Osteocyte (in vitro differentiated cells): ENCODE results near the gene IMMP2L. TPM values are rescaled to one million over a fixed set of nuclear protein-coding genes. Genes with fewer than 3 reads are reported as not detected.

Source experiments
- DNase-seq: peaks from one replicate; pipeline ENCODE4 v3.0.0; 2021; ENCODE audit warnings: mixed read lengths; ENCODE audit not compliant: unreplicated experiment; ENCODE audit errors: extremely low spot score
- H3K27ac Mint-ChIP-seq: one replicate; pipeline ENCODE4 v1.8.0; 2021; ENCODE audit warnings: mild to moderate bottlenecking, mixed read lengths; ENCODE audit not compliant: unreplicated experiment
- H3K27me3 Mint-ChIP-seq: one replicate; pipeline ENCODE4 v1.8.0; 2021; ENCODE audit warnings: mixed read lengths; ENCODE audit not compliant: unreplicated experiment
- H3K36me3 Mint-ChIP-seq: one replicate; pipeline ENCODE4 v1.8.0; 2021; ENCODE audit warnings: mixed read lengths; ENCODE audit not compliant: unreplicated experiment
- H3K4me1 Mint-ChIP-seq: one replicate; pipeline ENCODE4 v1.8.0; 2021; ENCODE audit warnings: mixed read lengths; ENCODE audit not compliant: unreplicated experiment
- H3K4me3 Mint-ChIP-seq: one replicate; pipeline ENCODE4 v1.8.0; 2021; ENCODE audit warnings: mild to moderate bottlenecking, moderate library complexity, mixed read lengths; ENCODE audit not compliant: unreplicated experiment
- H3K9me3 Mint-ChIP-seq: one replicate; pipeline ENCODE4 v1.8.0; 2021; ENCODE audit warnings: mixed read lengths; ENCODE audit not compliant: unreplicated experiment
- CTCF ChIP-seq: fragments of 200-600 bp; sonication (generic); IDR thresholded peaks from 2 replicates; pipeline ENCODE4 v1.5.0; 2021; ENCODE audit warnings: antibody characterized with exemption, mild to moderate bottlenecking, moderate library complexity
- total RNA-seq: library from RNA; stranded (reverse); gene quantifications from 2 replicates; pipeline ENCODE4 v1.2.1, GENCODE V29; 2021

The IMMP2L gene
- total RNA-seq, 1 donor from 2014 or later, result 15.6 TPM

GRCh38 chr7:111517549-111517951, 44.7 kb downstream of the IMMP2L start:
- no peak for DNase-seq
- H3K27me3 Mint-ChIP-seq, result no peaks in the 10 kb centered on the region
- H3K4me1 Mint-ChIP-seq, result no peaks in the 10 kb centered on the region
- no peak overlapping the region for H3K27ac Mint-ChIP-seq
- H3K36me3 Mint-ChIP-seq, result peaks cover 16% of the 10 kb centered on the region
- TF ChIP-seq CTCF, result no peak
- H3K4me3 Mint-ChIP-seq, result no peak overlapping the region
- peaks cover 22% of the 10 kb centered on the region for H3K9me3 Mint-ChIP-seq

- Mint-ChIP-seq H3K36me3 (peaks cover 13% of the 10 kb centered on the region), H3K9me3 (peaks cover 20% of the 10 kb centered on the region), H3K4me1 (no peaks in the 10 kb centered on the region), H3K27me3 (no peaks in the 10 kb centered on the region), H3K4me3 (no peak overlapping the region), H3K27ac (no peak overlapping the region)
- no peak for TF ChIP-seq CTCF
- DNase-seq, result no peak
Observed at GRCh38 chr7:111516612-111517011, 45.7 kb downstream of the IMMP2L start.

- H3K4me3 Mint-ChIP-seq, result no peak overlapping the region
- DNase-seq, result no peak
- no peak for TF ChIP-seq CTCF
- H3K36me3 Mint-ChIP-seq, result peaks cover 6% of the 10 kb centered on the region
- H3K4me1 Mint-ChIP-seq, result no peaks in the 10 kb centered on the region
- H3K9me3 Mint-ChIP-seq, result peaks cover 16% of the 10 kb centered on the region
- no peak overlapping the region for H3K27ac Mint-ChIP-seq
- no peaks in the 10 kb centered on the region for H3K27me3 Mint-ChIP-seq
Observed at GRCh38 chr7:111513566-111513965, 48.7 kb downstream of the IMMP2L start.

GRCh38 chr7:111511845-111512244, 50.4 kb downstream of the IMMP2L start:
- no peaks in the 10 kb centered on the region for H3K4me1 Mint-ChIP-seq
- DNase-seq, result no peak
- no peak overlapping the region for H3K27ac Mint-ChIP-seq
- no peak for TF ChIP-seq CTCF
- H3K4me3 Mint-ChIP-seq, result no peak overlapping the region
- H3K27me3 Mint-ChIP-seq, result no peaks in the 10 kb centered on the region
- peaks cover 16% of the 10 kb centered on the region for H3K9me3 Mint-ChIP-seq
- peaks cover 4% of the 10 kb centered on the region for H3K36me3 Mint-ChIP-seq

GRCh38 chr7:111510584-111511378, 51.5 kb downstream of the IMMP2L start:
- no peak for TF ChIP-seq CTCF
- H3K4me1 Mint-ChIP-seq, result no peaks in the 10 kb centered on the region
- no peak overlapping the region for H3K4me3 Mint-ChIP-seq
- no peaks in the 10 kb centered on the region for H3K27me3 Mint-ChIP-seq
- H3K36me3 Mint-ChIP-seq, result peaks cover 4% of the 10 kb centered on the region
- peaks cover 16% of the 10 kb centered on the region for H3K9me3 Mint-ChIP-seq
- no peak overlapping the region for H3K27ac Mint-ChIP-seq
- no peak for DNase-seq
